ENCODE results near the gene SYNJ2. TPM values are rescaled to one million over a fixed set of nuclear protein-coding genes. Genes with fewer than 3 reads are reported as not detected.

Gene SYNJ2
- total RNA-seq, 1 donor: 19.2 TPM

DNA sequence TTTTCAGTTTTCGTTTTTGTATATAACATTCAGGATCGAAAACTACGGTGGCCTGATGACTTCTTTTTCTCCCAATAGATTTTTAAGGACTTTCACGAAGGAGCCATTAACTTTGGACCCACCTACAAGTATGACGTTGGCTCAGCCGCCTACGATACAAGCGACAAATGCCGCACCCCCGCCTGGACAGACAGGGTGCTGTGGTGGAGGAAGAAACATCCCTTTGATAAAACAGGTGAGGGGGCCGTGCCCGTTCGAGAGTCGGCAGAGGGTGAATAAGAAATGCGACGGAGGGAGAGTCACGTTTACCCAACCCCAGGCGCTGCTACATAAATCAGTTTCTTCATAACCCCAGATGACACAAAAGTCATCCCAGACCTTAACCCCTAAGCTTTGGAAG, 94.9 kb downstream of the SYNJ2 start:
- no peak overlapping the region for H3K4me3 ChIP-seq (ENCODE audit: low read length)
- no peaks in the 10 kb centered on the region for H3K27me3 ChIP-seq (ENCODE audit: insufficient read depth, low read length)
- H3K4me1 ChIP-seq (ENCODE audit: insufficient read depth, low read length): peaks cover 27% of the 10 kb centered on the region
- H3K9me3 ChIP-seq (ENCODE audit: low read depth, low read length): no peaks in the 10 kb centered on the region

DNA sequence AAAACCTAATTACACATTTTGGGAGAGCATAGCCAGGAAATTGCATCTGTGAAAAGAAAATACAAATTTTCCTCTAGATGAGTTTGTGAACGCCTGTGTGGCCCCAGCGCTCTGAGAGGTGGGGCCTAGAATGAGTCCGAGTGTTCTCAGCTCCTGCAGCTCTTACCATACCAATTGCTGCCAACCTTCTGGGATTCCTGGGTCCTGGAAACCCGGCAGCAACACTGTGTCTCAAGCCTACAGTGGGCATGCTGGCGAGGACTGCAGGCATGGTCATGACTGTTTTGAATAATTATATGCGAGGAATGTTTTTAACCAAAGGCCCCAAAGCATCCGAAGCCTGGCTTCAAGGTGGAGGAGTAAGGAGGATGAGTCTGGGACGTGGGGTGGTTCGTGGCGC, 96.0 kb downstream of the SYNJ2 start:
- Histone ChIP-seq H3K9me3 (ENCODE audit: low read depth, low read length) (no peaks in the 10 kb centered on the region), H3K27me3 (ENCODE audit: insufficient read depth, low read length) (no peaks in the 10 kb centered on the region), H3K4me1 (ENCODE audit: insufficient read depth, low read length) (peaks cover 24% of the 10 kb centered on the region), H3K4me3 (ENCODE audit: low read length) (no peak overlapping the region)

DNA sequence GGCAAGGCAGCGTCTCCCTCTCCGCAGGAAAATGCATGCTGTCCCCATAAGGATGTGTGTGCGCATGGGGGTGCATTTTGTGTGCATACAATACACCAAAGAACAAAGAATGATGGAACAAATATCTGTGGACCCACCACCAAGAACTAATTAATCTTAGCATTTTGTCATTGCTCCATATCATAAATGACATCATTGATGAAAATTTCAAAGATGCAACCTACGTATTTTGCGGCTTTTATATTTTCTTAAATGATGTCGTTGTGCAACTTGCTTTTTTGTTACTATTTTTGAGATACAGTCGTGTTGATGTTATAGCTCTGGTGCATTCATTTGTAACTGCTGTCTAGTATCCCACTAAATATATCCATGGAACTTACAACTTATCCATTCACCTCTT, 96.7 kb downstream of the SYNJ2 start:
- H3K27me3 ChIP-seq (ENCODE audit: insufficient read depth, low read length): no peaks in the 10 kb centered on the region
- no peaks in the 10 kb centered on the region for H3K9me3 ChIP-seq (ENCODE audit: low read depth, low read length)
- H3K4me3 ChIP-seq (ENCODE audit: low read length): no peak overlapping the region
- peaks cover 28% of the 10 kb centered on the region for H3K4me1 ChIP-seq (ENCODE audit: insufficient read depth, low read length)

DNA sequence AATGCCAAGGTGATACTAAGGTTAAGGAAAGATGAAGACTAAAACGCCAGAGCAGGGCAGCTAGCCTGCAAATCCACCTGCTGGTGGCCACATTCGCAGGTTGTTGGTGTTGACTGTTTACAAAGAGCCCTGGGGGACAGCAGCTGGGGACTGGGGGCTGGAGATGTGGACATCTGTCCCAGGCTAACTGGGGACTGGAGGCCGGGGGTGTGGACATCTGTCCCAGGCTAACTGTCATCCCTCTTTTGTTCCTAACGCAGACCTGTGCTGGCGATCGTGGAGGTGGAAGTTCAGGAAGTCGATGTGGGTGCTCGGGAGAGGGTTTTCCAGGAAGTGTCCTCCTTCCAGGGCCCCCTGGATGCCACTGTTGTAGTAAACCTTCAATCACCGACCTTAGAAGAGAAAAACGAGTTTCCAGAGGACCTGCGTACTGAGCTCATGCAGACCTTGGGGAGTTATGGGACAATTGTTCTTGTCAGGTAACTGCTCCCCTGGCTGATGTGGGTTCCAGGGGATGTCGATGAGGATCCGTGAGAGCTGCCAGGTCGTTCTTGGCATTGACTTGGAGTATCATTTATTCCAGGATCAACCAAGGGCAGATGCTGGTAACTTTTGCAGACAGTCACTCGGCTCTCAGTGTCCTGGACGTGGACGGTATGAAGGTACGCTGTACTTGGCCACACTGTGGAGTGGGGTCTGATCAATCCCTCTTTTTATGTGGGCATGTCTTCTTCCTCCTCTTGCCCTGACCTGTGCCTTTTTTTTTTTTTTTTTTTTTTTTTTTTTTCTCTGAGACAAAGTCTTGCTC, 99.4 kb downstream of the SYNJ2 start:
- H3K9me3 ChIP-seq (ENCODE audit: low read depth, low read length): no peaks in the 10 kb centered on the region
- H3K4me1 ChIP-seq (ENCODE audit: insufficient read depth, low read length): peaks cover 39% of the 10 kb centered on the region
- H3K27me3 ChIP-seq (ENCODE audit: insufficient read depth, low read length): no peaks in the 10 kb centered on the region
- H3K4me3 ChIP-seq (ENCODE audit: low read length): no peak overlapping the region

DNA sequence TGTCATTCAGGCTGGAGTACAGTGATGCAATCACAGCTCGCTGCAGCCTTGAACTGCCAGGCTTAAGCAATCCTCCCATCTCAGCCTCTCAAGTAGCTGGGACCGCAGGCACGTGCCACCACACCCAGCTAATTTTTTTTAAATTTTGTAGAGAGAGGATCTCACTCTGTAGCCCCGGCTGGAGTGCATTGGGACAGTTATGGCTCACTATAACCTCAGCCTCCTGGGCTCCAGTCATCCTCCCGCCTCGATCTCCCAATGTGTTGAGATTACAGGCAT, 99.9 kb downstream of the SYNJ2 start:
- H3K27me3 ChIP-seq (ENCODE audit: insufficient read depth, low read length): no peaks in the 10 kb centered on the region
- peaks cover 44% of the 10 kb centered on the region for H3K4me1 ChIP-seq (ENCODE audit: insufficient read depth, low read length)
- H3K9me3 ChIP-seq (ENCODE audit: low read depth, low read length): no peaks in the 10 kb centered on the region
- no peak overlapping the region for H3K4me3 ChIP-seq (ENCODE audit: low read length)

DNA sequence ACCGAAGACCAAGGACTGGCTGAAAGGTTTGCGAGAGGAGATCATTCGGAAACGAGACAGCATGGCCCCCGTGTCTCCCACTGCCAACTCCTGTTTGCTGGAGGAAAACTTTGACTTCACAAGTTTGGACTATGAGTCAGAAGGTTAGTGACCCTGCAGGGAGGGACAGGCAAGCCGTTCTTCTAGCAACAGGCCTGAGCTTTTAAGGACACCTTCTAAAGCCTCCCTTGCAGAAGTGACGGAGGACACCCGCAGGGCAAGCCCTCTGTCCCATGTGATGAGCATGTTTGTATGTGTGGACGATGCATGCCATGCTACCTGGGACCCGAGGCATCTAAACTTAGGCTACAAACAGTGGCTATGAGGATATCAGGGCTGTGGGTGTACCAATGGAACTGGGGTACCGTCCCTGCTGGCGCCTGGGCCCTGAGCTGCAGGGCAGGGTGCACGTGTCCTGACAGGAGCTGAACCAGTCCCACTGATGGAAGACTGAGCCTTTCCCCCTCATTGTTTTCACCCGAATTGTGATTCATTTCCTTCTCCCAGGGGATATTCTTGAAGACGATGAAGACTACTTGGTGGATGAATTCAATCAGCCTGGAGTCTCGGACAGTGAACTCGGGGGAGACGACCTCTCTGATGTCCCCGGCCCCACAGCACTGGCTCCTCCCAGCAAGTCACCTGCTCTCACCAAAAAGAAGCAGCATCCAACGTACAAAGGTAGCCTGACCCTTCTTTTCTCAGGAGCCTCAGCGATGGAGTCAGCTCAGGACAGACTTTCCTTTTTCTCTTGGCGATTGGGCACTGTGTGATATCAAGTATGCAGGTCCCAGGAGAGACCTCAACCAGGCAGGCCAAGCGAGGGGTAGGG, 102.0 kb downstream of the SYNJ2 start:
- Histone ChIP-seq H3K27me3 (ENCODE audit: insufficient read depth, low read length) (no peaks in the 10 kb centered on the region), H3K9me3 (ENCODE audit: low read depth, low read length) (no peaks in the 10 kb centered on the region), H3K4me3 (ENCODE audit: low read length) (no peak overlapping the region), H3K4me1 (ENCODE audit: insufficient read depth, low read length) (peaks cover 53% of the 10 kb centered on the region)

DNA sequence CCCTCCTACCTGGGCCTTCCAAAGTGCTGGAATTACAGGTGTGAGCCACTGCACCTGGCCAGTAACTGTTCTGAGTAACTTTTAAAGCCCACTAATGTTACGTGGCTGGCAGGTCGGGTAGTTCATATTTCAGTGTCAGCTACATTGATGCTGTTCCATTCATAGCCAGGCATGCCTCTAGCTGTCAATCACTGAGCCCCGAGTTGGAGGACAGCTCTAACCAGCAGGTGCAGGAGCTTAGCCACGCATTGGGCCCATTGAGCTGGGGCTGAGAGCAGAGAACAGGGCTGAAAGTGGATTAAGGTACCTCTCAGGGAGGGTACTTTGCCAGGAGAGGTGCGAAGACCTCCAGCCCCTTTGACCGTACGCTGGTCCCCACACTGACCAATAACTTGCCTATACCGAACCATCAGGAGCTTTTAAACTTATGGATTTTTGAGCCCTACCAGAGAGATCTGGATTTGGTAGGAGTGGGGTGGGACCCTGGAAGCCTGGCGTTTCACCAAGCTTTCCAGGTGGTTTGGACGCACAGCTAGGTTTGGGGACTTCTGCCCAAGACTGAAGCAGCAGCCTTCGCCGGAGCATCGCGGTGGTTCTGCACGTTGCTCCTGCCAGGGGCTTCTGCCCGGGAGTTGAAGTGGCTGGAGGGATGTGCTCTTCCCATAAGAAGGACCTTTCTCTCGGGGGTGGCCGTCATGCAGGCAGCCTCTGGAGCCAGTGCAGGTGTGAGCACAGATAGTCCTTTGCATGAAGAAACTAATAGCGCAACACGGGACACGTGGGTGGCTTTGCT, 103.8 kb downstream of the SYNJ2 start:
- Histone ChIP-seq H3K4me1 (ENCODE audit: insufficient read depth, low read length) (peaks cover 45% of the 10 kb centered on the region), H3K4me3 (ENCODE audit: low read length) (no peak overlapping the region), H3K27me3 (ENCODE audit: insufficient read depth, low read length) (no peaks in the 10 kb centered on the region), H3K9me3 (ENCODE audit: low read depth, low read length) (no peaks in the 10 kb centered on the region)

DNA sequence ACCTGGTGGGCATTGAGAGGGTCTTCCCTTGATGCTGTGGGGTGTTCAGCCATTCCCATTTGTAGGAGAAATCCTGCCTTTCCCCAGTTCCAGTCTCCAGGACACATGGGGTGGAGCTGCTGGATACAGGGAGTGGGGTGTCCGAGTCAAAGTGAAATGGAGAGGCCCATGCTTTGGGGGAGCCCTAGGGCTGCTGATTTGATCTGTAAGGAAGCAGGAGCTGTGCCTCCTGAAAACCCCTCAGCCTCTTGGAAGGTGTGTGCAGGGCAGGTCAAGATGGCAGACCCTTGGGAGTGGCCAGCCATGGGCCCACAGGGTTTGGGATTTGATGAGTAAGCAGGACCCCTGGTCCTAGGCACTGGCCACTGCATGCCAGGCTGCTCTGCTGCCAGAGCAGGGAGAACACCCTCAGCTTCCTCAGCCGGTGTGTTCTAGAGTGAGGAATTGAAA, 104.4 kb downstream of the SYNJ2 start:
- no peak overlapping the region for H3K4me3 ChIP-seq (ENCODE audit: low read length)
- H3K4me1 ChIP-seq (ENCODE audit: insufficient read depth, low read length): peaks cover 39% of the 10 kb centered on the region
- no peaks in the 10 kb centered on the region for H3K9me3 ChIP-seq (ENCODE audit: low read depth, low read length)
- H3K27me3 ChIP-seq (ENCODE audit: insufficient read depth, low read length): no peaks in the 10 kb centered on the region

DNA sequence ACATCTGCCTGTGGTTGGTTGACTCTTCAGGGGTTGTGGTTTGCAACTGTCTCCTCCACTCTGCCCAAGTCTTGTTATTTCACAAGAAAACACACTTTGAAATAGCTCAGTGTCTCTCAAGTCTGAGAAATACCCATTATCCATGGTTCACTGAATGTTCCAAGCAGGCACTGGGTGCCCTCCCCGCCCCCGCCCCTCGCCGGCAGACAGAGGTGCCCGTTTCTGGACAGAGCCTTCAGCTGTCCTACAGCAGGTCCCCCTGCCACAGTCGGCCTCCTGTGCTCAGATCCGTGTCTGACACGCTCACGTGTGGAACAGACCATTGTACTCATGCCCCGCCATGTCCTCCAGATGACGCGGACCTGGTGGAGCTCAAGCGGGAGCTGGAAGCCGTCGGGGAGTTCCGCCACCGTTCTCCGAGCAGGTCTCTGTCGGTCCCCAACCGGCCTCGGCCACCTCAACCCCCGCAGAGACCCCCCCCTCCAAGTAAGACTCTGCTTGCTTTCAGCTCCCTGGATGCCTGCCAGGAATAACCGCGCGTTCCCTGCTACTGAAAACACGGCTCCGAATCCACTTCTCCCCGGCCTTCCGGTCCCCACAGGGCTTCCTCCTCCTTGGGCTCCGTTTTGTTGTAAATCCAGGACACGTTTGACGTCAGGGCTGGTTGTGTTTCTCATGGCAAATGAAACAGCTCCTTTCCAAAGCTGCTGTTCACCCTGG, 105.0 kb downstream of the SYNJ2 start:
- Histone ChIP-seq H3K4me1 (ENCODE audit: insufficient read depth, low read length) (peaks cover 33% of the 10 kb centered on the region), H3K9me3 (ENCODE audit: low read depth, low read length) (no peaks in the 10 kb centered on the region), H3K4me3 (ENCODE audit: low read length) (peak overlapping the region; percentile 27), H3K27me3 (ENCODE audit: insufficient read depth, low read length) (no peaks in the 10 kb centered on the region)

DNA sequence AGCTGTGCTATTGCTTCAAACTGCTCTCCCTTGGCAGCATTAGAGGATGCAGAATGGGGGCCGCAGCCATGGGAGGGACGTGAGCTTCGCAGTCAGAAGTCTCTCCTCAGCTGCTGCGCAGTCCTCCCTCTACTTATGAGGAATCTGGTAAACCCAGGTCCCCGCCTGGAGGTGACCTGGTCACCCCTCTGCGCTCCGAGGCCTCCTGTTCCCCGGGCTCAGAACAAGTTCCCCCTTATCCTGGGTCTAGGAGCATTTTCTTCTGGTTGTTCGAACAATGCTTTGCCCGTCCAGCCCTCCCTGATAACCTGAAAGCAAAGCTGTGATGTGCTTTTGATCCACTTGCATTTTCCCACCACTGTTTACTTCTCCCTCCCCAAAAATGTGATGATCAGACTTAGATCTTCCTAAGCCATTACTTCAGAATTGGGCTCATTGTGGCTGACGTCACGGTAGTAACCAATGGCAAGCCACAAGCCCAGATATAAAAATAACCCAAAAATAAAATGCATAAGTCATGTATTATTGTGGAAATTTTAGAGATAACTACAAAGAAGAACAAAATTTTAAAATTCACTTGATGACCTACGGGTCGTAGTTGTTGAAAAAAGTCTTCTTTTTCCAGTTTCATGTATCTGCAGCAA, 105.7 kb downstream of the SYNJ2 start:
- Histone ChIP-seq H3K9me3 (ENCODE audit: low read depth, low read length) (no peaks in the 10 kb centered on the region), H3K4me3 (ENCODE audit: low read length) (no peak overlapping the region), H3K4me1 (ENCODE audit: insufficient read depth, low read length) (peaks cover 30% of the 10 kb centered on the region)

DNA sequence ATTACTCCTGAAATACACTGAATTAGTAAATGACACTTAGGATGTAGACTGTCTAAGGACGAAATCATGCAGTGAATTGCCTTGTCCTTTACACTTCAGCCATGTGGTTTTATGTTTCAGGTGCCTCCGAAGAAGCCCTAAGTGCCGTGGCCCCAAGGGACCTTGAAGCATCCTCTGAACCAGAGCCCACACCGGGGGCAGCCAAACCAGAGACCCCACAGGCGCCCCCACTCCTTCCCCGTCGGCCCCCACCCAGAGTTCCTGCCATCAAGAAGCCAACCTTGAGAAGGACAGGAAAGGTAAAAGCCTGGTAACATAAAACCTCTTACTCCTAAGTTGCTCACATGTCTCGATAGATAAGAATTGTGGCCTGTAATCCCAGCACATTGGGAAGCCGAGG, 111.1 kb downstream of the SYNJ2 start:
- Histone ChIP-seq H3K9me3 (ENCODE audit: low read depth, low read length) (no peaks in the 10 kb centered on the region), H3K27me3 (ENCODE audit: insufficient read depth, low read length) (no peaks in the 10 kb centered on the region), H3K4me1 (ENCODE audit: insufficient read depth, low read length) (no peaks in the 10 kb centered on the region), H3K4me3 (ENCODE audit: low read length) (no peak overlapping the region)

More for the DNA sequence above, 105.7 kb downstream of the SYNJ2 start:
- H3K27me3 ChIP-seq (ENCODE audit: insufficient read depth, low read length): no peaks in the 10 kb centered on the region

DNA sequence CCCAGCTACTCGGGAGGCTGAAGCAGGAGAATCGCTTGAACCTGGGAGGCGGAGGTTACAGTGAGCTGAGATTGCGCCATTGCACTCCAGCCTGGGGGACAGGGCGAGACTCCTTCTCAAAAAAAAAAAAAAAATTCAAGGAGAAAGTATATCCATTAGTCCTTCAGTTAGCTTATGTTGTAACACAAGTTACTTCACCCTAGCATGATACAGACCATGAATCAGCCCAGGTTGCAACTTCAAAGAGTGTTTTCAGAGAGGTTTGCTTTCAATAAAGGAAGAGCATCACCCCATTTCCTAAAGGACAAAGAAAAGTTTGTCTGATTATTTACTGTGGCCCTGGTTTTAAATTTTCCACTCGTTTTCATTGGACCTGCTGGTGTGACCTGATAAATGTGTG, 113.4 kb downstream of the SYNJ2 start:
- Histone ChIP-seq H3K27me3 (ENCODE audit: insufficient read depth, low read length) (no peaks in the 10 kb centered on the region), H3K4me3 (ENCODE audit: low read length) (no peak overlapping the region), H3K4me1 (ENCODE audit: insufficient read depth, low read length) (no peaks in the 10 kb centered on the region), H3K9me3 (ENCODE audit: low read depth, low read length) (no peaks in the 10 kb centered on the region)

DNA sequence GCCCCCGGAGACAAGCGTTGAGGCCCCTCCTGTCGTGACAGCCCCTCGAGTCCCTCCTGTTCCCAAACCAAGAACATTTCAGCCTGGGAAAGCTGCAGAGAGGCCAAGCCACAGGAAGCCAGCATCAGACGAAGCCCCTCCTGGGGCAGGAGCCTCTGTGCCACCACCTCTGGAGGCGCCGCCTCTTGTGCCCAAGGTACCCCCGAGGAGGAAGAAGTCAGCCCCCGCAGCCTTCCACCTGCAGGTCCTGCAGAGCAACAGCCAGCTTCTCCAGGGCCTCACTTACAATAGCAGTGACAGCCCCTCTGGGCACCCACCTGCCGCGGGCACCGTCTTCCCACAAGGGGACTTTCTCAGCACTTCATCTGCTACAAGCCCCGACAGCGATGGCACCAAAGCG, 114.0 kb downstream of the SYNJ2 start:
- no peaks in the 10 kb centered on the region for H3K27me3 ChIP-seq (ENCODE audit: insufficient read depth, low read length)
- no peaks in the 10 kb centered on the region for H3K9me3 ChIP-seq (ENCODE audit: low read depth, low read length)
- H3K4me1 ChIP-seq (ENCODE audit: insufficient read depth, low read length): no peaks in the 10 kb centered on the region
- no peak overlapping the region for H3K4me3 ChIP-seq (ENCODE audit: low read length)

DNA sequence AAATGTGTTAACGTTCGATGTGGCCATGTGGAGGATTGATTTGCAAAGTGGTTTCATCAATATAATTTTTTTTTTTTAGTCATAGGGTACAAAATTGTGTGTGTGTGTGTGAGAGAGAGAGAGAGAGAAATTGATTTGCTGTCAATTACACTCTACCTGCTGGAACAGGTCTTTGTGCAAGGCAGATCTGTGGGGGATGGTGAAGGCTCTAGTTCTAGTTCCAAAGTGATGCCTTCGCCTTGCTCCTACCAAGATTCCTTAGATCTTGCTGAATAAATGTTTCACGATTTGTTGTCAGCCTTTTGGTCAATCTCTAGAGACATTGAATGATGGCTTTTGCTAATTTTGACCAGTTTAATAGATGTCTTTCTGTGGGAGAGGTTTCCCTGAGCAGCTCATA, 121.6 kb downstream of the SYNJ2 start:
- Histone ChIP-seq H3K9me3 (ENCODE audit: low read depth, low read length) (no peaks in the 10 kb centered on the region), H3K27me3 (ENCODE audit: insufficient read depth, low read length) (no peaks in the 10 kb centered on the region), H3K4me1 (ENCODE audit: insufficient read depth, low read length) (no peaks in the 10 kb centered on the region), H3K4me3 (ENCODE audit: low read length) (no peak overlapping the region)

All from mononuclear cell (primary cell).